Measurements from ENCODE around the gene SCYGR7.
"Not testable (repeated sequence)": the region's sequence is repeated elsewhere in the genome, so short reads cannot be mapped to it uniquely, and the experiment has no call there.

The SCYGR7 gene

DNA sequence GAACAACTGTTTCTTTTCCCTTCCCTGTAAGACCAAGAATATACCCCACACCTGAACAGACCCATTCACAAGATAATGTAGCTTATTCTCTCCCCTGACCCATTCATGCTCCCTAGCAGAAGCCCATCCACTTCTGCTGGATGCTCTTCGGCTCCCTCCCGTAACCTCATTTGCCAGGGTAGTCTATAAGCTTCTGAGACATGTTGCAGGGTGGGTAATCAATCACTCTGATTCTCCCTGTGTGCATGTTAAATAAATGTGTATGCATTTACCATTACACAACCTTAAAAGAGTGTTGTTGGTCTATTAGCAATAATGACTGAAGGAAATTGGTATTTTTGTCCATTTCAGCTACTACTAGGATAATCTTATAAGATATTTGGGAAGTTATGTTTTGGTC is 11.6 kb upstream of the SCYGR7 start:
- TF ChIP-seq, protein P1, sequence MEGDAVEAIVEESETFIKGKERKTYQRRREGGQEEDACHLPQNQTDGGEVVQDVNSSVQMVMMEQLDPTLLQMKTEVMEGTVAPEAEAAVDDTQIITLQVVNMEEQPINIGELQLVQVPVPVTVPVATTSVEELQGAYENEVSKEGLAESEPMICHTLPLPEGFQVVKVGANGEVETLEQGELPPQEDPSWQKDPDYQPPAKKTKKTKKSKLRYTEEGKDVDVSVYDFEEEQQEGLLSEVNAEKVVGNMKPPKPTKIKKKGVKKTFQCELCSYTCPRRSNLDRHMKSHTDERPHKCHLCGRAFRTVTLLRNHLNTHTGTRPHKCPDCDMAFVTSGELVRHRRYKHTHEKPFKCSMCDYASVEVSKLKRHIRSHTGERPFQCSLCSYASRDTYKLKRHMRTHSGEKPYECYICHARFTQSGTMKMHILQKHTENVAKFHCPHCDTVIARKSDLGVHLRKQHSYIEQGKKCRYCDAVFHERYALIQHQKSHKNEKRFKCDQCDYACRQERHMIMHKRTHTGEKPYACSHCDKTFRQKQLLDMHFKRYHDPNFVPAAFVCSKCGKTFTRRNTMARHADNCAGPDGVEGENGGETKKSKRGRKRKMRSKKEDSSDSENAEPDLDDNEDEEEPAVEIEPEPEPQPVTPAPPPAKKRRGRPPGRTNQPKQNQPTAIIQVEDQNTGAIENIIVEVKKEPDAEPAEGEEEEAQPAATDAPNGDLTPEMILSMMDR (IDR thresholded peaks at IDR 0.05): no peak
- Histone ChIP-seq H3K9me3 (no peaks in the 10 kb centered on the region), H3K36me3 (no peaks in the 10 kb centered on the region), H3K4me1 (ENCODE audit: control insufficient read depth in 1 of 2, insufficient read depth in 1 of 2, low read depth in 1 of 2, low read length in 1 of 2) (no peaks in the 10 kb centered on the region), H3K4me3 (ENCODE audit: low read depth in 1 of 2, low read length in 1 of 2) (no peak overlapping the region), H3K27ac (no peak overlapping the region), H3K27me3 (peaks cover 30% of the 10 kb centered on the region)

DNA sequence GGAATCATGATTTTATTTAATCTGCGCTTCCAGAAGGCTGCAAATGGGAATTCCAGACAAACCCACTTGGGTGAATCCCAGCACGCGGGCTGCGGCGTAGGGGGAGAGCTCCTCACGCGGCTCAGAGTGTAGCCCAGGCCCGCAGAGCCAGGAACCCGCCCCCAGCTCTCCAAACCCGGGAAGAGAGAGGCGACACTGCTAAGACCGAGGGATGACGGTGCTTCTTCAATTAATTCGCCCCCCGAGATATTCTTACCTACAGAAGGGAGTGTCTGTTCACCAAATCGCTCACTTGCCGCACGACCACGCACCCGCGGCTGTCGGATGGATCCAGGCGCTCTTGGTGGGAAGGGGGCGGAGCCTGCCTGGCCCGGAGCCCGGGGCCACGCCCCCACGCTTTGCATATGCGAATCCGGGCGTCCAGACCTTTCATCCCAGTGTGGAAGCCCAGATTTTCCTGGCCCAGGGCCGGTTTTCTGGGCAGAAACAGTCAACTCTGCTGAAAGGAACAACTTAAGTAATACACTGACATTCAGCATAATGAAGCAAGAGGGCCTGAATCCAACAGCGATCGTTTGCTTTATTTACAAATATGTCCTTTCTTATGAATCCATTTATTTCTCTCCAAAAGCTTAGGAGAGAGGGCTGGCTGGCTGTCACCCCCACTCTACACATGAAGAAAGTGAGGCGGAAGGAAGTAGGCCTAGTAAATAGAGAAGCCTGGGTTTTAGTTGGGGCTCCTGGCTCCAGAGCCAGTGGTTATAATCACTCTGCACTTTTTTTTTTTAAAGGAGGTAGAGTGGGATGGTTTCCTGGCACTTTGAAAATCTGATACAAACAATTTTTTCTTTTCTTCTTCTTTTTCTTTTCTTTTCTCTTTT is 10.2 kb upstream of the SCYGR7 start, which contains the start of gene SLC19A3:
TSS of gene SLC19A3 (minus strand) at position 342 of the 881 bp plus-strand sequence. CDS start 15,710 bp downstream, outside the sequence.
- Histone ChIP-seq H3K36me3 (no peaks in the 10 kb centered on the region), H3K9me3 (no peaks in the 10 kb centered on the region), H3K4me3 (ENCODE audit: low read depth in 1 of 2, low read length in 1 of 2) (no peak within 1 kb of the TSS), H3K27me3 (peaks cover 27% of the 10 kb centered on the region), H3K4me1 (ENCODE audit: control insufficient read depth in 1 of 2, insufficient read depth in 1 of 2, low read depth in 1 of 2, low read length in 1 of 2) (no peaks in the 10 kb centered on the region), H3K27ac (no peak within 1 kb of the TSS)
- TF ChIP-seq, protein P1 (IDR thresholded peaks at IDR 0.05): no peak

DNA sequence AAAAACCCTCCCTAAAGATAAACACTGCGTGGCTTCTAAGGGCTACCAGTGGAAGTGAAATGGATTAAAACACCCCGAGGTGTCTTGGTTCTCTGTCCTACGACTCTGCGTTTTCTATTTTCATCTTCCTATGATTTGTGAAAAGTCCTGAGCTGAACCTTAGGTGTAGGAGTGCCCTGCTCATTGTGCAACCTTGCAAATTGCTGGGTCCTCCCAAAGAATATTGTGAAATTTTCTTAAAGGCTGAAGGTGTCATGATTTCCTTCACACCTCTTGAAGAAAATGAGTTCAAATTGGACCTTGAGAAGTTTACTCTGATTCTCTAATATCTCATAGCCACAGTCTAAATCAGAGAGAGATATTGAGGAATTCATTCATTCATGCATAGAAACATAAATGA is 8.5 kb upstream of the SCYGR7 start:
- TF ChIP-seq, protein P1 (IDR thresholded peaks at IDR 0.05): no peak

DNA sequence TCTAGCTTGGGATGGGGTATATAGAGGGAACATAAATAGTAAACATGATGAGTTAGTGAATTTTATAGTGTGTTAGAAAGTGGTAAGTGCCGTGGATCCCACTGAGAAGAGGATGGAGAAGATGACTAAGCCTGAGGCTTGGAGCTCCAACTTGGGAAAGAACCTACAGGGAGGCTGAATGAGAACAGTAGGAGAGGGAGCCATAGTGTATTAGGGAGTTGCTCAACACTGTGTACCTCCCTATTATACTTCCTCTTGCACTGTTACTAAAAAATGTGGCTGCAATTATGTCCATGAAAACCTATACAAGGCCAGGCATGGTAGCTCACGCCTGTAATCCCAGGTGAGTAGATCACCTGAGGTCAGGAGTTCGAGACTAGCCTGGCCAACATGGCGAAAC is 7.5 kb upstream of the SCYGR7 start:
- Histone ChIP-seq H3K4me1 (ENCODE audit: control insufficient read depth in 1 of 2, insufficient read depth in 1 of 2, low read depth in 1 of 2, low read length in 1 of 2) (peaks cover 5 to 7% of the 10 kb centered on the region in 2 experiments), H3K27me3 (peaks cover 25% of the 10 kb centered on the region), H3K36me3 (no peaks in the 10 kb centered on the region), H3K27ac (no peak overlapping the region), H3K9me3 (no peaks in the 10 kb centered on the region), H3K4me3 (ENCODE audit: low read depth in 1 of 2, low read length in 1 of 2) (no peak overlapping the region)
- TF ChIP-seq, protein P1 (IDR thresholded peaks at IDR 0.05): no peak

More for the DNA sequence above, 8.5 kb upstream of the SCYGR7 start:
- no peak overlapping the region for H3K4me3 ChIP-seq (ENCODE audit: low read depth in 1 of 2, low read length in 1 of 2)
- H3K27ac ChIP-seq: no peak overlapping the region
- no peaks in the 10 kb centered on the region for H3K9me3 ChIP-seq
- peaks cover under 1 to 1% of the 10 kb centered on the region in 2 experiments for H3K4me1 ChIP-seq (ENCODE audit: control insufficient read depth in 1 of 2, insufficient read depth in 1 of 2, low read depth in 1 of 2, low read length in 1 of 2)
- H3K27me3 ChIP-seq: peaks cover 25% of the 10 kb centered on the region
- no peaks in the 10 kb centered on the region for H3K36me3 ChIP-seq

DNA sequence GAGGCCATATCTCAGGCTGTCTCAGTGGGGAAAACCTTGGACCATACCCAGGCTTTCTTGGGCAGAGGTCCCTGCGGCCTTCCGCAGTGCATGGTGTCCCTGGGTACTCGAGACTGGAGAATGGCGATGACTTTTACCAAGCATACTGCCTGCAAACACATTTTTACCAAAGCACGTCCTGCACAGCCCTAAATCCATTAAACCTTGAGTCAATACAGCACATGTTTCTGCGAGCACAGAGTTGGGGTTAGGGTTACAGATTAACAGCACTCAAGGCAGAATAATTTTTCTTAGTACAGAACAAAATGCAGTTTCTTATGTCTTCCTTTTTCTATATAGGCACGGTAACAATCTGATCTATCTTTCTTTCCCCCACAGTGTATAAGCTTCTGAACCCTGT is 5.3 kb upstream of the SCYGR7 start:
- not testable (repeated sequence) for H3K9me3 ChIP-seq; H3K27ac ChIP-seq; H3K36me3 ChIP-seq; H3K4me3 ChIP-seq (ENCODE audit: low read depth in 1 of 2, low read length in 1 of 2); H3K27me3 ChIP-seq; H3K4me1 ChIP-seq (ENCODE audit: control insufficient read depth in 1 of 2, insufficient read depth in 1 of 2, low read depth in 1 of 2, low read length in 1 of 2)

DNA sequence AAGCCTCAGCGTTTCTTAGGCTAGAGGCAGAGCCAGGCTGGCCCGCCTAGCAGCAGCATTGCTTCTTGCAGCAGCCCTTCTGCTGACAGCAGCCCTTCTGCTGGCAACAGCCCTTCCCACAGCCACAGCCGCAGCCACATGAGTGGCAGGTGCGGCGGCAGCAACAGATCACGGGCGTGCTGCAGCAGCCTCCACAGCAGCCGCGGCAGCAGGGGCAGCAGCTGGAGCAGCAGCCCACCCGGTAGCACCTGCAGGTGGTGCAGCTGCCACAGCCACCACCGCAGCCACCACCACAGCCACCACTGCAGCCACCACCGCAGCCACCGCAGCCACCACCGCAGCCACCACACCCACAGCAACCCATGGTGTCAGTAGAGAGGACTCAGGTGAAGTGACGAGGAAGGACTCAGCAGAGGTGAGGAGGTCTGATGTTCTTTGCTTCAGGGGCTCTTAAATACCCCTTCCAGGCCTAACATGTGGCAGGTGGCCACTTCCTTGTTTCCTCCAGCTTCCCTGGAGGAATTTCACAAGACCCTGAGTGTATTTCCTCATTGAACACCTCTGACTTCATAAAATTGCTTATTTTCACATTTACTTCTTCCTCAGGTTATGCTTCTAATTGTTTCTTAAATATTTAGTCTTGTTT is 3.6 kb upstream of the SCYGR7 start, which contains the start of gene SCYGR6:
TSS of gene SCYGR6 (minus strand) at position 364 of the 646 bp plus-strand sequence. CDS start at position 364, 0 bp downstream.
- TF ChIP-seq, protein P1 (IDR thresholded peaks at IDR 0.05): no peak
- H3K36me3 ChIP-seq: no peaks in the 10 kb centered on the region
- H3K4me1 ChIP-seq (ENCODE audit: control insufficient read depth in 1 of 2, insufficient read depth in 1 of 2, low read depth in 1 of 2, low read length in 1 of 2): peaks cover 5 to 7% of the 10 kb centered on the region in 2 experiments
- H3K27ac ChIP-seq: no peak within 1 kb of the TSS
- H3K9me3 ChIP-seq: no peaks in the 10 kb centered on the region
- H3K4me3 ChIP-seq (ENCODE audit: low read depth in 1 of 2, low read length in 1 of 2): no peak within 1 kb of the TSS
- peaks cover 6% of the 10 kb centered on the region for H3K27me3 ChIP-seq

Measured in neutrophil (primary cell).